HG03432 (cell line): ENCODE results near the gene TRPM8.

Experiments
- ATAC-seq: cut with Tn5 transposase; IDR thresholded peaks from one replicate; pipeline ENCODE4 v1.9.1; 2021; ENCODE audit warnings: mild to moderate bottlenecking, moderate library complexity; ENCODE audit not compliant: unreplicated experiment

The TRPM8 gene

GRCh38 chr2:233999182-233999581 is 82.0 kb downstream of the TRPM8 start:
- no peak for ATAC-seq

GRCh38 chr2:234001380-234002160 is 84.4 kb downstream of the TRPM8 start:
- no peak for ATAC-seq

- ATAC-seq: no peak
Observed at GRCh38 chr2:234002281-234002680, 85.1 kb downstream of the TRPM8 start.

GRCh38 chr2:234003972-234004617 is 86.9 kb downstream of the TRPM8 start:
- no peak for ATAC-seq

- ATAC-seq: no peak
Observed at GRCh38 chr2:234005126-234005525, 88.0 kb downstream of the TRPM8 start.

- ATAC-seq: no peak
Observed at GRCh38 chr2:234006501-234006900, 89.3 kb downstream of the TRPM8 start.

DNA sequence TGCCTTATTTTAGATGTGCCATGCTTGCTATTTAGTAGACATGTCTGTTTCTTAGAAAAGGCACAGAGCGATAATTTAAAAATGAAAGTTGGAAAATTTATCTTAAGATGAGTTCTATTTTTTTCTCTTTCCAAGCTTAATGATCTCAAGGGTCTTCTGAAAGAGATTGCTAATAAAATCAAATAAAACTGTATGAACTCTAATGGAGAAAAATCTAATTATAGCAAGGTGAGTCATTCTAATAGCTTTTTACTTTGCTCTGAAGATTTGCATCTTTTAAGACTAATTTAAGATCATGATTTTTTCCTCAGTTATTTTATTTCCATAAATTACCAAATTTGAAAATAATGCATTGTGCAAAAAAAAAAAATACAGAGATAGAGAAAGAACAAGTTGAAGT is 97.3 kb downstream of the TRPM8 start:
- ATAC-seq: no peak

DNA sequence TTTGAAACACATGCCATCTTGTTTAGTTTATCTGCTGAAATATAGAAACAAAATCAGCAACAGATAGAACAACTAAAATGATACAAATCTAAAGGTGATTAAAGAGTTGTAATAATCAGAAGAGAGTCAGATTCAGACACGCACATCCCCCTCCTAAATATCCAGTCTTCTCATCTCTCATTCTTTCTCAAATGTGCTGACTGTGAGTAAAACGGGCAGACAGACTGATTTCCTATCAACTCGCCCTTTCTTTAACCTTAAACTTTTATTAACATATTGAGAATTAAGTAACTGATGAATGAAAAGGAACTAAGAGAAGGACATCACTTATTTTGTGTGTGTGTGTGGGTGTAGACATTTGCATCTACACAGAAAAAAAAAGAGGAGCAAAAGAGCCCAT is 98.7 kb downstream of the TRPM8 start:
- ATAC-seq: no peak

DNA sequence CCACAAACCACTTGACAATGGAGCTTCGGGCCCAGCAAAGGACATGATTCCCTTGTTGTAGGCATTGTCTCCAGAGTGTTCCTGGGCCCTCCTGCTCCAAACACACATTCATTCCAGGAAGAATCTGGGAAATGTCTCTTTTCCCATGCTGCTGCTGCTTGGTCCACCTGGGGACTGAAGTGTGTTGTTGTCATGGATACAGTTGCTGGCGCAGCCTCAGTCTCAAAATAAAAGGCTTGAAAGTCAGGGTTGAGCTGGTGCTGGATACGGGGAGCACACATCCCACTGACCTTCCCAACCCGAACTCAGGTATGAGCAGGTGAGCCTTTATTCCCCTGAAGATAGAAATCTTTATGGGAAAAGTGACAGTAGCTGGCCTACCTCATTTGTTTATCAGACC is 102.7 kb downstream of the TRPM8 start:
- ATAC-seq: no peak

DNA sequence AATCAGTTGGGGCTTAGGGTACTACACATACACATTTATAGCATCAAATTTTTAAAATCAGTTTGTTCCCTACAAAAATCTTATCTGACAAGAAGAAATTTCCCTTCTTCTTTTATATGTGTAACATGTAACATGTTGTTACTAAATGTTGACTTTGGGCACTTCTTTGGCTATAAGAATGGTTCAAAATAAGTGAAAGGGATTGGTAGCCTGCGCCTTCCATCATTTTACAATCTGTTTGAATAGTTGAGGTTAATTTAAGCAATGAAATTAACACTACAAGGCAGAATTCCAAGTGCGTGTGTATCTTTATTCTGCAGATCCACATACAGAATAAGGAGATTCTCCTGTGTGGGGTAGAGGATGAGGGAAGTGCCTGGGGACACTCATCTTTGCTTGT is 103.2 kb downstream of the TRPM8 start:
- ATAC-seq: no peak

DNA sequence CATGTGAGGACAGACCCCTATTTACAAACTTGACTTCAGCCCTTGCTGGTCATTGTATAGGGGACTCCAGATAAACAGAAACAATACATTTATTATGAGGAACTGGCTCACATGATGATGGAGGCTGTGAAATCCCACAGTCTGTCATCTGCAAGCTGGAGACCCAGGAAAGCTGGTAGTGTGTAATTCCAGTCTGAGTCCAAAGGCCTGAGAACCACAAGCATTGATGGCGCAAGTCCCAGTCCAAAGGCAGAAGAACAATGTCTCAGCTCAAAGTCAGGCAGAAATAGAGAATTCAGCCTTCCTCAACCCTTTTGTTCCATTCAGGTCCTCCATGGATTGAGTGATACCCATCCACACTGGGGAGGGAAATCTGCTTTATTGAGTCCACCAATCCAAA is 105.3 kb downstream of the TRPM8 start:
- ATAC-seq: no peak

DNA sequence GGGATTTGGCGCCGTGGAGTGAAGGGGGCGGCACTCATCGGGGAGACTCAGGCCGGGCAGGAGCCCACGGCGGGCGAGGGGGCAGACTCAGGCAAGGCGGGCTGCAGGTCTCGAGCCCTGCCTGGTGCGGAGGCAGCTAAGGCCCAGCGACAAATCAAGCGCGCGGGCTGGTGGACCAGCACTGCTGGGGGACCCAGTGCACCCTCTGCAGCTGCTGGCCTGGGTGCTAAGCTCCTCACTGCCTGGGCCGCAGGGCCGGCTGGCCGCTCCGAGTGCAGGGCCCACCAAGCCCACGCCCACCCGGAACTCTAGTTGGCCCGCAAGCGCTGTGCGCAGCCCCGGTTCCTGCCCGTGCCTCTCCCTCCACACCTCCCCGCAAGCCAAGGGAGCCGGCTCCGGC is 107.1 kb downstream of the TRPM8 start:
- no peak for ATAC-seq

DNA sequence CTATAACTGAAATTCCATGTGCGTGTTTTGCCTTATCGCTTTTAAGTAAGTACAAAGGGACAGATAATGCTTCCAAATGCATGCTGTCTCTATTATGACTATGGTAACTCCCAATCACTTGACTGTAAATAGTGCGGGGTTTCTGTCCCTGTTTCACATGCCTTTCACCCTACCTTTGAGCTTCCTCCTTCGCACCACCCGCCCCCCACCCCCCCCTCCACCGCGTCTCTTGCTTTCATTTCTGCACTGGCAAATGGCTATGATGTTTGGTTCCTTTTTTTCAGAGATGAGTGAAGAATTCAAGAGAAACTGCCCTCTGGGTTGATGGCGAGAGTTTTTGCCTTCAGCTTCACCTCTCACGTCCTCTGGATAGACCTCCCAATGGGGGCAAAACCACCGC is 108.3 kb downstream of the TRPM8 start:
- no peak for ATAC-seq

GRCh38 chr2:234025891-234026401 is 108.8 kb downstream of the TRPM8 start:
- no peak for ATAC-seq

DNA sequence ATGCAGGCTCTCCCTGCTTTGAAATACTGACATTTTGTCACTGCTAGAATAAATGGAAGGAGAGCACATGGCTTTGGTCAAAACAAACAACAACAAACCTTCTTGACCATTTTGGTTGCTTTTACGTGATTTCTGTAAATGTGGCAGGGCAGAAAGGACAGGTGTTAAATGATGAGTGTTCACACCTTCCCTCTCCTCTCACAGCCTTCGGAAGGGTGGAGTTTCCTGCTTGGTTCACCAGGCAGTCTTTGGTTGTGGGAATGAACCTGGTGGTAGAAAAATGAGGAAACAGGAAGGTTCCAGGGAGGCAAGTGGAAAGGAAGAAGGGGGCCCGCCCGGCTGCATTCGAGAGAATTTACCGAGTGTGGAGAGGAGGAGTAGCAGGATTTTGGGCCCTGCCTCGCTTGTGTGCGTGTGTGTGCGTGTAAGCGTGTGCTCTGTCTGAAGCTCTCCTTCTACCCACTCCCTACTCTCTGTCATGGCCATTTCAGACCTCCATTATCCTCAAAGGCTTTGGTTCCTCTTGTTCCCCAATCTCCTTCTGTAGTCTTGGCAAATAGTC is 109.6 kb downstream of the TRPM8 start:
- no peak for ATAC-seq

DNA sequence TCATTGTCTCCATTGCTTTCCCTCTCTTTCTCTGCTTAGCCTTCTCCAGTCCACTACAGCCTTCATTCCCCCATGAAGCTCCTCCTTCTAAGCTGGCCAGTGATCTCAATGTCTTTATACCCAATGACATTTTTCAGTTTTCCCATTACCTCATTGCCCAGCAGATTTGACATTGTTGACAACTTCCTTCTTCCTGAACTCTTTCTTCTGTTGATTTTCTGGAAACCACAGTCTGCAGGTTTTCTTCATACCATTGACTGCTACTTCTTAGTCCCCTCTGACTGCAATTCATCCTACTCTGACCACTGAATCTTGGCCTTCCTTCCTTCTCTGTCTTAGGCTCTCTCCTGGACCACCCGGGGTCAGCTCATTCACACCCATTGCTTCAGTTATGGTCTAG is 110.5 kb downstream of the TRPM8 start:
- ATAC-seq: no peak

DNA sequence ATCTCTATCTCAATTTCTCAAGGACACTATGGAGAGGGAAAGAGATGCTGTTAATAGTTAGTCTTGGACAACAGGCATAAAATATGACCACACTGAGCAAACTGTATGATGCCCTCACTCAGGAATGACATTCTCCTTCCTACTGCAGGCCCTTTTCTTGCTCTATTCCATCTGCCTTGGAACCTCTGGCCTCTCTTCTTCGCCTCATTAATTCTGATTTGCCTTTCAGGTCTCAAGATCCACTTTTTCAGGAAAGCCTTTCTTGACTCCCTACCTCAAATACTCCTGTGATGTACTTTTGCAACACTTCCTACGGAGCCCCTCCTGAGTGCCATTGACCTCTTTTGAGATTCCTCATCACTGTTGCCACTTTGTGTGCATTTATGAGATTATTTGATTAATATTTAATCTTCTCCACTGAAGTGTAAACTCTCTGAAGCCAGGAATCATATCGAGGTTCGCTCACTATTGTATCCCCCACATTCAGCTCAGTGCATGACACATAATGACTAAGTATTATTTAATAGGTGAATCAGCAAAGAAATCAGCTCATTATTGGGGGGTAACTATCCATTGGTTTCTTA is 112.1 kb downstream of the TRPM8 start:
- ATAC-seq: no peak

DNA sequence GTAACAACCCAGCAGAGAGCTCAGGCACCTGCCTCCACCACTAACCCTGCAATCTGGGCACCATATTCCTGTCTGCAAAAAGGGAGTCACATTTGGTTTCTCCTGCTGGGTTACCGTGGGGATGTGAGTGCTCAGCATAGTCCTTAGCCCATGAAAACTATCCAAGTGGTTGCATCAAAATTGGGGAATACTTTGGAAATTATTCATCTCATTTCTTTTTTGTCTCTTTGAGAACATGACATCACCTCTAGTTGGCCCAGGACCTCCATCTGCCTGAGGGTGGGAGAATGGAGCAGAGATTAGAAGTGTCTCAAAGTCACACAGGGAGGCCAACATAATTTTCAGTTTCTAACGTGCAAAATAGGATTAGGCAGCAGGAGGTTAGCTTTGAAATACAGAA is 114.0 kb downstream of the TRPM8 start:
- no peak for ATAC-seq

DNA sequence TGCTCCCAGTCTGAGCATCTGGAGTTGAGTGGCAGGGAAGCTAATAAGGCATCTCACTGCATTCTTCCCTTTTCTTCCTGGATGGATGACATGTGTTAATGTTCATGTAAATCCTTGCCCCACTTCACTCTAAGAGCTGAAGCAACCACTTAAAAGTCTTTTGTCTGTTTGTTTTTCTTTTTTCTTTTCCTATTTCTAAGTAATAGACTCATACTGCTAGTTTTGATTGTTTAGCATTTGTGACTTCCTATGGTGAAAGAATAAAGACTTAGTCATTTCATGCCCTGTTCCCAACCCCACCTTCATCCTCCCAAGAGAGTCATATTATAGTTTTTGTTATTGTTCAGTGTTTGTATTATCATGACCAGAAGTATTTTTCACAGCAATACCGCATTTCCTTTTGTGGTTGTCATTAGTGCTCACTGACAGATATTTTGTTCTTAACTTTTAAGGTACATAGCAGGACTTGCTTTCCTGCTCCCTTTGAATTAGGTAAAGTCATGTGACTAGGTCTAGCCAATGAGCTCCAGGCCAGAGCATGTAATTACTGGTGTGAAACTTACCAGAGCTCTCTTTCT is 115.2 kb downstream of the TRPM8 start:
- ATAC-seq: no peak

- no peak for ATAC-seq
Observed at GRCh38 chr2:234033174-234033573, 116.0 kb downstream of the TRPM8 start.

GRCh38 chr2:234033885-234034284 is 116.7 kb downstream of the TRPM8 start:
- no peak for ATAC-seq
